HG03439 (cell line): ENCODE measurements around the gene USP32.
"Not testable (repeated sequence)": the region's sequence is repeated elsewhere in the genome, so short reads cannot be mapped to it uniquely, and the experiment has no call there.

Experiments
- ATAC-seq: cut with Tn5 transposase; IDR thresholded peaks from one replicate; pipeline ENCODE4 v1.9.1; 2021; ENCODE audit warnings: mild to moderate bottlenecking, moderate library complexity; ENCODE audit not compliant: unreplicated experiment

Gene USP32

DNA sequence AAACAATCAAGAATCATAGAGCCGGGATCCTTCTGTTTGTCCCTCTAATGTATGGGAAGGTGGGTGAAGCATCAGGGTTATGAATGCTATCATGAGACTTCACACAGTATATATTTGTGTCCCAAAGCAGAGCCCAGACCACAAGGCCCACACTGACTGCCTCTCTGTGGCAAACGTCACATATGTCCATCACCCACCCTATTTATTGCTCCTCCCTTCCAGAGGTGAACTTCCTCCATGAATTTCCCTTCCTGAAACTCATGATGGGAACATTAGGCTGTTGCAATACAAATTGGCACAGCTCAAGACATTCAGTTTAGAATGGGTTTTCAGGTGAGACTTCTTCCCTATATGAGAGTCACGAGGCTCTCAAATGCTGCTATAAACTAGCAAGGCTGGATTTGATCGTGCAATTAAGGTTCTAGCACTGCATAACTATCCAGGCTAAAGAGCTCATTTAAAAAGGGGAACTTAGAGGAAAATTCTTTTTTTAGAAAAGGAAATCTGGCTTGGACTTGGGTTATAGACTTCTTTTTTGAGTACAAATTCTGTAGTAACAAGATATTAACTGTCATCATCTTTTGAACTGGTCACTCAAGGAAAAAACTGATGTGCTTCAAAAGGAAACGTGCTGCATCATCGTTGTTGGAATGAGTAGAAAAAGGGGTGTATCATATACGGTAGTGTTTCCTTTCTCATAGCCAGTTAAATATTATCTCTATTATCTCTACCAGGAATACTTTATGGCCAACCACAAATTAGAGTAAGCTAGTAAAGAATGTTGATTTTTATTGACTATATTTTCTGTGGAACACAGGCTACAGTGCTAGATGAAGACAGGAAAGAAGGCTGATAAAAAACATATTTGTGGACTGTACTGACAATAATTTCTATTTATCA is 204.8 kb downstream of the USP32 start:
- ATAC-seq = not testable (repeated sequence)

DNA sequence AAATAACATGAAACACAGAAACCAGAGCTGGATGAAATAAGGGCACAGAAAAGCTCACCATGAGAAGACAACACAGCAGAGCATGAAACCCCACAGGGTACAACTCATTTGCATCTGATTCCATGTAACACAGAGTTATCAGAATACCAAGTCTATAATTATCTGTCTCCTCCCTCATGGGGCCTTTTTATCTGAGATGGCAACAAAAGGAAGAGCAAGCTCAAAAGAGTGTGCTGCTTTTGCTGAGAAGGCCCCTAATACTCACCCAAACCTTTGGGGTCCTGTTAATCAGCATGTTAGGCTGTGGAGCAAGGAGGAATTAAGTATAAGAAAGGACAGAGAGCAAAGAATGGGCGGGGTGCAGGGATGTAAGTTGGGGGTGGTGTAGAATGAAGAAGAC is 205.6 kb downstream of the USP32 start:
- not testable (repeated sequence) for ATAC-seq

DNA sequence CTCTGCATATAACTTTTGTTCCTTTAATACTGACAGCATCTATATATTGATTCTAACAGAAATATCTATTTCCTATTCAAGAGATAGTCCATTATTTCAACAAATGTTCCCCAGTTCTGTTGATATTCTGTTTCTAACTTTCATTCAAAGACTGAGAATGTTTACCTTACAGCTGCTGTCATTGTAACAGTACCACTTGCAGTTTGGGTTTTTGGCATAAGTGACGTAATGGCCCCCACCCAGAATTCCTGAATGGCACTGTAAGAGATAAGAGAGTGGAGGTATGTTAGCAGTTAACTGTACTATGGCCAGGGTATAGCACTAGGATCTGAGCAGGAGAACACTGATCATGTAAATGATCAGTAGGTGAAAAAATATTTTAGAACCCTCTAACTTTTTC is 211.6 kb downstream of the USP32 start:
- not testable (repeated sequence) for ATAC-seq

DNA sequence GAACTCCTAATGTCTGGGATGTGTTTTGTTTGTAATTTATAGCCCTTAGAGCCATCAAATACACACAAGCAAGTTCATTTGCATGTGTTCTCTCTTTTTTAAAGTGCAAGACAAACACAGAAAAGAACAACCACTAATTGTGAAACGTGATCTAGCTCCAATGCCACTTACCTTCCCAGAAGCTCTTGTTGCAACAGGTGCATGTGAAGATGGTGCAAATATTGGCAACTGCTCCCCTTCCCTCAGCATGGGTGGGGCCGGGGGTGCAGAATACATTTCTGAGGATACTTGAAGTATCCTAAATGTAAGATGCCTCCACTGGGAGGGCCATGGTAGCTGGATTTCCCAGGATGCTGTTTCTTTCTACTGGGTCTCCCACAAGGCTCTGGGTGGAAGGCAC is 213.8 kb downstream of the USP32 start:
- ATAC-seq = not testable (repeated sequence)

DNA sequence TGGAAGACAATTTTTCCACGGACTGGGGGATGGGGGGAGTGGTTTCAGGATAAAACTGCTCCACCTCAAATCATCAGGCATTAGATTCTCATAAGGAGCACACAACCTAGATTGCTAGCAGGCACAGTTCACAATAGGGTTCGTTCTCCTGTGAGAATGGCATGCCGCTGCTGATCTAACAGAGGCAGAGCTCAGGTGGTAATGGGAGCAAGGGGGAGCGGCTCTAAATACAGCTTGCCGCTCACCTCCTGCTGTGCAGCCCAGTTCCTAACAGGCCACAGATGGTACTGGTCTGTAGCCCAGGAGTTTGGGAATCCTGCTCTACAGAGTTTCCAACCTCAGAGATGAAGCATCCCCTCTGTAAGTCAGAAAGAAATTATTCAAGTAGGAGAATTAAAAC is 215.2 kb downstream of the USP32 start:
- not testable (repeated sequence) for ATAC-seq

DNA sequence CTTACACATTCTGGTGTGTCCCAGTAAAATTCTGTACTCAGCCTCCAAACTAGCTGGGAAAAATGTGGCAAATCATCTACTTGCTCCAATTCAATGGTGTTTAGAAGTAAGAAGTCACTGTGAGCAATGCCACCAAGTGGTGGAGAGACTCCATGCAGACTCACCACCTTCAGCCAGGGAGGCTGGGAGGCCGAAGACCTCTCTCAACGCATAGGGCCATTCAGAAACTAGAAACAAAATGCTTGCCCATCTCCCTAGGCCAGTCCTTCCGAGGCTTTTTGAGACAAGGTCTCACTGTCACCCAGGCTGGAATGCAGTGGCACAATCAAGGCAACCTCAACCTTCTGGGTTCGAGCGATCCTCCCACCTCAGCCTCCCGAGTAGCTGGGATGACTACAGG is 217.2 kb downstream of the USP32 start:
- ATAC-seq = not testable (repeated sequence)

DNA sequence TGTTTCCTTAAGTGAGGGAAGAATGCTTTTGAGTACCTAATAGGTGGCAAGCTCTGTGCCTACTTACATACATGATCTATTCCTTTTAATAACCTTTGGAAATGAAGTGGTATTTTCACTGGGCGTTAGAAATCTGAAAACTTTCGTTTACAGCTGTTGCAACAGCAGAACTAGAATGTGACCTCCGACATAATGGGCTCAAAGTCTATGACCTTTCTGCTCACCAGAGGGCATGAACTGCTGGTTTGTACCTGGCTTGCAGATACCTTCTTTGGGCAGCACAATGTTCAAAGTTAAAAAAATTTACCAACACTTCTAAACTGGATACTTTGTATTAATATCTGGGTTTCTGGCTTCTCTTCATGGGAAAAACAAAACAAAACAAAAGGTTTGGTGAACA is 217.9 kb downstream of the USP32 start:
- ATAC-seq = no peak

DNA sequence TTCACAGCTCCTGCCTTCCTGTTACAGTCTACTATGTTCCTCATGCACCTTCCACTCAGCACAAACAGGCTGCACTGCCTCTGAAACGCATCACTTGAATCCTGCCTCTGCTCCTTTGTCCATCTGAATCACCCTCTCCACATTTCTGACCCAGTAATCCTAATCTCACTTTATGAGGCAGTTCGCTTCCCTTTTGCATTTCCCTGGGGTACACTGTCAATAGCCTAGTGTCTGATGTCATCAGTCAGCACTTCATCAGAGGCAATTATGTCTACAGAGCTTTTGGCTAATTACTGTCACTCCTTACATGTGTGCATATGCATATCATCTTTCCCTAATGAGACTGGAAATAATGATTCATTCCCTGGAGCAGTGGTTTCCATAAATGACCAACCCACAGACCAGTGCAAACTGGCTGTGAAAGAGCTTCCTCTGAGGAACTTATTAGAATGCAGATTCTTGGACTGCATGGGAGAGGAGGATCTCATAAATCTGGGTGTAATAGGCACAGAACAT is 218.6 kb downstream of the USP32 start:
- no peak for ATAC-seq

DNA sequence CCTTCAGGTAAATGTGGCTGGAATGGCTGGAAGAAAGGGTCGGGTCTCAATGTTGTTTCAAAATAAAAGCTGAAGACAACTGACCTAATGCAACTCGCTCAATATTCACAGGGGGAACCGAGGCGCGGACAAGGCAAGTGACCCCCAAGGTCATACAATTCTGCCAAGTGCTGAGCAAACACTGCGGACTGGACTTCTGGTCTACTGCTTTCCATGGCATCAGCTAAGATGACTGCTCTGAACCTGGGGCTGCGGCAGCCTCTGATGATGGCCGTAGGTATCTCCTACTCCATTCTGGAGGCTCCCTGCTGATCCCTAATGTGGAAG is 220.2 kb downstream of the USP32 start:
- ATAC-seq = no peak

DNA sequence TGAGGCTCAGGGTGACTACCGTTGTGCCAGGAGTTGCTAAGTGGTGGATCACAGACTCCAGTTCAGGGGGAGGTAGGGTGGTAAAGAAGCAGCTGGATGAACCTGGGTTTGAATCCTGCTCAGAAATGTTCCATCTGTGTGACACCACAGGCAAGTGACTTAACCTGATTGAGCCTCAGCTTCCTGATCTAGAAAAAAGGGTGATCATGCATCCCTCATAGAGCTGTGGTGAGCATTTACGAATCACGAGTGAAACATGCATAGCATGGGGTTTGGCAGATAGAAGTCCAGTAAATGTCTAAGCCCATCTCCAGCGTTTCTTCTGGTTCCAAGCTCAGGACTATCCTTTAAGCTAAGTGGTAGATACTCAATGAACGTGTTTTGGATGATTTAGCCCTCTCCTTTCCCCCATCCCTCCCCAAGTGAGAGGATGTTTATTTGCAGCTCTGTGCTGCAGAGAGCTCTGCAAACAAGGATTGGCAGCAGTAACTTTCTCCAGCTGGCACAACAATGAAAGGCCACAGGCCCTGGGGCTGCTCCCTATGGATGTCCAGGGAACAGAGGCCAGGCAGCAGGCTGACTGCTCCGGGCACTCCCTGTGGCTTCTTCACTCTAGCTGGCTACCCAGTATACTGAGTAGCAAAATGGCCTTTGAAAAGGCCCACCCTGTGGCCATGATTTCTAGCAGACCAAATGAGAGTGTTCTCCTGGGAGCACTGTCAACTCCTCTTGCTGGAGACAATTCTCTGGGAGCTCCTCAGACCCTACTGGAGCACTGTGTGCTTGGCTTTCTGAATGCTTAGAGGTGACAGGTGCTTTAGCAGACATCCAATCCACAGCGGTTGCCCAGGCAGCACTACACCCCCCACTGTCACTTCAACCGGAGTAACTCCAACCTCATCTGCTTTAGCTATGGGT is 220.8 kb downstream of the USP32 start:
- ATAC-seq = no peak

DNA sequence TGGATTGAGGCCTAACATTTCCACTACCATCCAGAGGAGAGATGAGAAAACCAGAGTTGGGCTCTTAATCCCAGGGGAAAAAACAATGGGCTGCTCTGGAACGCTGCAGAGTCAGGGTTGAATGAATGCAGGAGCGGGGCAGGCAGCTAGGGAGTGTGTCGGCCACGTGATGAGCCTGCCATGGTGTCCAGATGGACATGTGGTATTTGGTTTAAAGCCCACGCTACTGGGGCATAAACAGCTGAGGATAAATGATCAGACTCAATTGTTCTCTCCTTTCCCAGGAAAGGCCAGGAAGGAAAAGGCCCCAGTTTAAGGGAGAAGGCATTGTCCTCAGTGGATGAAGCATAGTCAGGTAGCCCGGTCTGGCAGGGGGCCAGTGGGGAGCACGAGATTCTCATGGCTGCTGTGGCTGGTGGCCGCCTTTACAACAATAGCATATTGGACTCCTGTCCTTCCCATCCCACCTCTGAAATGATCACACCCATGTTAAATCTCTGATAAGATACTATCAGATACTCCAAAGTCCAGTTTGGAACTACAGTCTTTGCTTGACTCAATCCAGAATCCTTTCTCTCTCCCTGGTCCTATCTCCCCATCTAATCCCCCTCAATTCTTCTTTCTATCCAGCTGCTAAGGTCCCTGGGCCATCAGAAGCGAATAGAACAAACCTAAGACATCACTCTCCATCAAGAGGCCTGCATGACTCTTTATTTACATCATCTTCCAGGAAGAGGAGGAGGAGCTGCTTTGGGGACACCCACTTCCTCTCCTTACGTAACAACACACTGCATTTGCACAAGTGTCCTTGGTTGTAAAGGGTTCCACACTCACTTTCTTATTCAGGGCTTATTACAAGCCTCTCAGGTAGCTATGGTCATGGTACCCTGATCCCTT is 221.8 kb downstream of the USP32 start:
- ATAC-seq = no peak

DNA sequence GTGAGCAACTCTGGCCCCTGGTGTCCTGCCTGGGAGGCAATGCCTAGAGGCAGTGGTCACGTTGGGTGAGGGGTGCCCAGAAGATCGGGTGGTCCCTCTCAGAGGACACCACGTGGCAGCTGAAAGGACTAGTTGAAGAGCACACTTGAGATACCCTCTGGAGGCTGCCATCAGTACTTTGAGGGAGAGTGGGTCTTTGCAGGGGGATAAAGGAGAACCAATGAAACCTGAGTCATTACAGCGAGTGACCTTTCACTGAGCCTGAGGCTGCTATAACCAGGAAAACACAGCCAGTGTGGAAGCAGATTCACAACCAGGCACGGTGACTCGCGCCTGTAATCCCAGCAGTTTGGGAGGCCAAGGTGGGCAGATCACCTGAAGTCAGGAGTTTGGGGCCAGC is 223.3 kb downstream of the USP32 start:
- ATAC-seq = no peak

DNA sequence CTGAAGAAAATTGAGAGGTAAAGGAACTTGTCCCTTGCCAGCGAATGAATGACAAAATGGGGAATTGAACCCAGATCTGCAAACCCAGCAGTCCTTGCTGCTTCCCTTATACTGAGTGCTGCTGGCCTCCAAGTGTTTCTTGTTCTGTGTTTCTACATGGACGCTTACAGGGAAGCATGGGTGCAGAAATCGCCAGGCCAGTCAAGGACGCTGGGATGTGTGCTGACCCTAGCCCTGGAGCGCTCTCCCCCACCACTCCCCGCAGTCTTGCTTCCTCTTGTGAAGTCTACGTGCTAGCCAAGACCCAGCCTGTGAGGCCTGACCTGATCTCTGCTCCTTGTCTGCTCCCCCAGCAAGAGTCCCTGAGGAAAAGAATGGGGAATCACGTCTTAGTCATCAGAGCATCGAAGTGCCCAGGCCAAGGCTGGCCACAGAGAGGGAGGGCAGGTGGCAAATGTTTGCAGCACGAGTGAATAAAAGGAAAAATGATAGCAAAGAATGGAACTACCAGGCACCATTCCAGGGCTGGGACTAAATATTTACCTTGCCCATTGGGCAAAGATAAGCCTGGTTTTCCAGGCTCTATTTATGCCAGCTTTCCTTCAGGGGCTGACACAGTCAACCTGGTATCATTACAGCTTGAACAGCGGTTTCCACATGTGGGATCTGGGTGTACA is 224.7 kb downstream of the USP32 start:
- ATAC-seq = no peak

DNA sequence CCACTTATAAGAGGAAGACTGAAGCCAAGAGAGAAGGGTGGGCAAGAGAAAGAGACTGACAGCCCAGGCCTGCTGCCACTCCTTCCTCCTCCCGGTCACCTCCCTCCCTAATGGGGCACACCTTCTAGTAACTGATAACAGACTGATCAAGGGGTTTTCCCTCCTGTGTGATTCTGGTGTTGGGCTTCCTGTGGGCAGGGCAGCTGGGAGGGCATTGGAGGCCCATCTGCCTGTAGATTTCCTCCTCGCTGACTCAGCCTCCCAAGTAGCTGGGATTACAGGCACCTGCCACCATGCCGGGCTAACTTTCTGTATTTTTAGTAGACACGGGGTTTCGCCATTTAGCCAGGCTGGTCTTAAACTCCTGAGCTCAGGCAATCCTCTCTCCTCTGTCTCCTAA is 226.0 kb downstream of the USP32 start:
- no peak for ATAC-seq

DNA sequence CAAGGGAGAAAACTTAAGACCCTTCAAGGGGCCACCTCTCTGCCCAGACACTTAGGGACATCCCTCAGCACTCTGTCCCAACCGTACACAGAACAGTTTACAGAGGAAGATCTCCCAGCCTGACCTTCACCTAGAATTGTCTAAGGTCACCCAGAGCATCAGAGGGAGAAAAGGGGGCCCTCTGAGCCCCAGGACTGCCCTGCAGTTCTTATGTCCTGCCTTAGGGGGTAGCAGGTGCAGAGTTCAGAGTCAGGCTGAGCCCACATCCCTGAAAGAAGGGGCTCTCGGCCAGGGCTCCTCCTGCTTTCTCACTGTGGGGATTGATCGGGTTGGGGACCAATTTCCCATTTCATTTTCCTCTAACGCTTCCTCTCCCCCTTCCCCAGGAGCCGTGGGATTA is 226.7 kb downstream of the USP32 start:
- no peak for ATAC-seq

DNA sequence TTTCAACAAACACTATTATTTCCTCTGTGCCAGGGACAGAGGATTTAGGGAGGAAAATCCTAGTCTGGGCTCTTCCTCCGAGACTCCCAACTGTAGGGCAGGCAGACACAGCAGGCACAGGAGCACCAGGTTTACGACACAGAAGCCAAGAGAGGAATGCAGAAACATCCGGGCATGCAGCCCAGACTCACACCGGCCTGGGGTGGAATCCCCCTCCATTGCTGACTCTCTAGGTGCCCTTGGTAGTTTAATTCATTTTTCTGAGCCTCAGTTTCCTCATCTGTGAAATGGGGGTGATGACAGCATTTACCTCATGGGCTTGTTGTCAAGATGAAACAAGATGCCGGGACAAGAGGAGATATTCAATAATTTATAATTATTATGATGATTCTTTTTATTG is 227.2 kb downstream of the USP32 start:
- no peak for ATAC-seq

DNA sequence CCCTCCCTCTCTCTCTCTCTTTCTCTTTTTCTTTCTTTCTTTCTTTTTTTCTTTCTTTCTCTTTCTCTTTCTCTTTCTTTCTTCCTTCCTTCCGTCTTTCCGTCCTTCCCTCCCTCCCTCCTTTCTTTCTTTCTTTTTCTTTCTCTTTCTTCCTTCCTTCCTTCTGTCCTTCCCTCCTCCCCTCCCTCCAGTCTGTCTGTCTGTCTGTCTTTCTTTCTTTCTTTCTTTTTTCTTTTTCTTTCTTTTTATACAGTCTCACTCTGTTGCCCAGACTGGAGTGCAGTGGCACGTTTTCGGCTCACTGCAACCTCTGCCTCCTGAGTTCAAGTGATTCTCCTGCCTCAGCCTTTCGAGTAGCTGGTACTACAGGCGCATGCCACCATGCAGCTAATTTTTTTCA is 227.8 kb downstream of the USP32 start:
- ATAC-seq = no peak

DNA sequence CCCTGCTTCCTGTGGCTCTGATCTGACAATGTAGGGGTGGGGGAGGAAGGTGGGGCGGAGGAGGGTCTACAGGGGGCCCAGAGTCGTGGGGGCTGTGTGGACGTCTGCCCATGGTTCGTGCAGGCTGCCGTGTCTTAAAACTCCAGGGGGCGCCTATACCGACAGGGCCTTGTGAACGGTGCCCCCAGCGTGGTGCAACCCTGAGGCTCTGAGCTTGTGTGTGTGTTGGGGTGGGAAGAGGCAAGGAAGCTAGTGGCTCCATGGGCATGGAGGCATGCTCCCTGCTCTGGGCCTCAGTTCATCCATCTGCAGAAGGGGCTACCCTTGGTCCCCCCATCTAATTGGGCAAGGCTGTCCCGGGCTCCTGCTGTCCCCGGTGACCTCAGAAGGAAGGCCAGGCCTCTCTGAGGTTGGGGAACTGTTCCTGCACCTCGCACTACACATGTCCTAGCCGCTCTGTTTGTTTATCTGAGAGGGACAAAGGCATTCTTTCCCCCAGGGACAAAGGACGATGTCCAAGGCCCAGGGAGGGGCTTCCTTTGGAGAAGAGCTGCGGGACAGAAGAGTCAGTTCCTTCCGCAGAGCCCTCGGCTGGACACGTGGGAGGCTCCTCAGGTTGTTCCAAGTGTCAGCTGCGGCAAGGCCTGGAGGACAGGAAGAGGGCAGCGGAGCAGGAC is 228.7 kb downstream of the USP32 start:
- no peak for ATAC-seq

DNA sequence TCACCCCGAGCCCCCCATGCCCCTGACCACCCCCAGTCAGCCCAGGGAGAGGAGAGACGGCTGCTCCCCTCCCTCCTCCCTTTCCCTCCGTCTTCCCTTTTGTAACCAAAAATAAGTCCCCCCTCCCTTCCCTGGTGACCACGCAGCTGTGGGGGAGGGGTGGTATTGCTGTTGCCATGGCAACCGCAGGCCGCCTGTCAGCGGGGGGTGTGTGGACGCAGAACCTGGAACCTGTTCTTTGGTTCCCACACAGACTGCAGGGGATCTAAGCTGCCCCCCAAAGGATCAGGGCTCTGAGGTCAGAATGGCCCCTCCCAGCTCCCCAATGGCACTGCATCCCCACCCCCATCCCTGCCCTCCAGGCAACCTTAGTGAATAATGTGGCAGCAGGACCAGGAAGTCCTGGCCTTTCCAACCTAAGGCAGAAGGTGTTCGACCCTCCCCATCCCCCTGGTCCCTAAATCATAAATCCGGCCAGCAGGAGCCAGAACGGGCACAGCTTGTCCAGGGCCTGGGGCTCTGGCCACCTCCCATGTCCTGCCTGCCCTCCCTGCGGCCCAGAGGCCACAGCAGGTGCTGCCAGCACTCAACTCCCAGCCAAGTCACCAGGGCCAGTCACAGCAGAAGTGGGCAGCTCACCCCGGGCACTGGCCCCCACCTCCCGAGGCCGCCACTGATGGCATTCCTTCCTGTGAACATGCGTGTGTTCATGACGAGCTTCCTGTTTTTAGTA is 230.2 kb downstream of the USP32 start:
- ATAC-seq = no peak
